Neural cell (in vitro differentiated cells): Measurements from ENCODE around the gene ATP13A3. TPM values are rescaled to one million over a fixed set of nuclear protein-coding genes. Genes with fewer than 3 reads are reported as not detected.

Experiments used
- H2AFZ ChIP-seq: fragments of 200-600, 300-800 bp; sonication (generic), shearing (Covaris generic); 2 replicates; pipeline ENCODE4 v1.6.0; 2014; ENCODE audit warnings: low read depth, mild to moderate bottlenecking, antibody characterized with exemption, low read length, moderate library complexity
- H3F3A ChIP-seq: fragments of 200-600 bp; shearing (Covaris generic); 2 replicates; pipeline ENCODE4 v1.6.1; 2016; ENCODE audit warnings: mild to moderate bottlenecking, moderate library complexity, mixed read lengths, antibody characterized with exemption, low read length; ENCODE audit not compliant: insufficient read depth, poor library complexity, severe bottlenecking
- H3K27ac ChIP-seq: fragments of 200-600, 300-800 bp; sonication (generic), shearing (Covaris generic); 2 replicates; pipeline ENCODE4 v1.5.1; 2014; ENCODE audit warnings: mild to moderate bottlenecking, low read length, moderate library complexity
- H3K27me3 ChIP-seq: fragments of 300-800, 200-600 bp; sonication (generic), shearing (Covaris generic); 2 replicates; pipeline ENCODE4 v1.6.0; 2014; ENCODE audit warnings: mild to moderate bottlenecking, low read depth, low read length, moderate library complexity; ENCODE audit not compliant: insufficient read depth
- H3K36me3 ChIP-seq: fragments of 300-800, 200-600 bp; sonication (generic), shearing (Covaris generic); 2 replicates; pipeline ENCODE4 v1.5.1; 2014; ENCODE audit warnings: mild to moderate bottlenecking, antibody characterized with exemption, low read length, moderate library complexity; ENCODE audit not compliant: insufficient read depth
- H3K4me2 ChIP-seq: fragments of 300-800, 200-600 bp; sonication (generic), shearing (Covaris generic); 2 replicates; pipeline ENCODE4 v1.6.0; 2014; ENCODE audit warnings: mild to moderate bottlenecking, low read length
- H3K4me3 ChIP-seq: fragments of 300-800, 200-600 bp; sonication (generic), shearing (Covaris generic); 2 replicates; pipeline ENCODE4 v1.5.1; 2014; ENCODE audit warnings: mild to moderate bottlenecking, low read length, moderate library complexity
- H3K79me2 ChIP-seq: fragments of 200-600 bp; shearing (Covaris generic); replicated peaks from 2 replicates; pipeline ENCODE4 v1.6.0; 2014; ENCODE audit warnings: mild to moderate bottlenecking, low read length, moderate library complexity; ENCODE audit not compliant: insufficient read depth
- H3K9ac ChIP-seq: fragments of 300-800, 200-600 bp; sonication (generic), shearing (Covaris generic); 2 replicates; pipeline ENCODE4 v1.6.1; 2016; ENCODE audit warnings: mild to moderate bottlenecking, low read length, mixed read lengths
- H3K9me2 ChIP-seq: fragments of 200-600 bp; shearing (Covaris generic); 2 replicates; pipeline ENCODE4 v1.6.1; 2016; ENCODE audit warnings: mild to moderate bottlenecking, low read length, mixed read lengths; ENCODE audit not compliant: insufficient read depth
- H3K9me3 ChIP-seq: fragments of 200-600, 300-800 bp; sonication (generic), shearing (Covaris generic); 2 replicates; pipeline ENCODE4 v1.6.1; 2016; ENCODE audit warnings: mild to moderate bottlenecking, mixed run types, low read length, moderate library complexity, mixed read lengths
- H4K20me1 ChIP-seq: fragments of 200-600 bp; shearing (Covaris generic); 2 replicates; pipeline ENCODE4 v1.6.1; 2016; ENCODE audit warnings: mild to moderate bottlenecking, mixed run types; ENCODE audit not compliant: insufficient read depth
- EP300 ChIP-seq: fragments of 450-650 bp; conservative IDR thresholded peaks from 2 replicates; pipeline ENCODE4 v1.6.1; 2014; ENCODE audit warnings: antibody characterized with exemption, mild to moderate bottlenecking, moderate library complexity; ENCODE audit not compliant: poor library complexity, severe bottlenecking
- EZH2 ChIP-seq: fragments of 200-600, 300-800 bp; shearing (Covaris generic), sonication (generic); IDR thresholded peaks from 2 replicates; pipeline ENCODE4 v1.6.1; 2014; ENCODE audit warnings: antibody characterized with exemption, low read length, borderline replicate concordance, mild to moderate bottlenecking; ENCODE audit not compliant: insufficient read depth, poor library complexity, severe bottlenecking
- MXI1 ChIP-seq: fragments of 450-650 bp; conservative IDR thresholded peaks from 2 replicates; pipeline ENCODE4 v1.6.1; 2014; ENCODE audit warnings: antibody characterized with exemption, mild to moderate bottlenecking; ENCODE audit not compliant: poor library complexity, severe bottlenecking
- POLR2AphosphoS5 ChIP-seq: IDR thresholded peaks from 2 replicates; pipeline ENCODE4 v1.6.1; 2012
- RAD21 ChIP-seq: fragments of 450-650 bp; conservative IDR thresholded peaks from 2 replicates; pipeline ENCODE4 v1.6.1; 2014; ENCODE audit warnings: antibody characterized with exemption, mild to moderate bottlenecking, moderate library complexity
- SMC3 ChIP-seq: fragments of 450-650 bp; conservative IDR thresholded peaks from 2 replicates; pipeline ENCODE4 v1.6.1; 2014; ENCODE audit warnings: antibody characterized with exemption, mild to moderate bottlenecking, moderate library complexity; ENCODE audit not compliant: poor library complexity
- TAF1 ChIP-seq: IDR thresholded peaks from 2 replicates; pipeline ENCODE4 v1.6.1; 2012; ENCODE audit warnings: low read depth
- polyA plus RNA-seq: library from polyadenylated mRNA; depleted of rRNA; stranded (reverse); fragments of >200 nt; gene quantifications from 2 replicates; pipeline ENCODE4 v1.2.3, GENCODE V29; 2014
- TF ChIP-seq, protein P1 (sequence below): fragments of 450-650 bp; IDR thresholded peaks from 2 replicates; pipeline ENCODE4 v1.5.1; 2014; ENCODE audit warnings: antibody characterized with exemption, mild to moderate bottlenecking, moderate library complexity; ENCODE audit not compliant: poor library complexity, severe bottlenecking
- TF ChIP-seq, protein P2 (sequence below): IDR thresholded peaks from 2 replicates; pipeline ENCODE4 v1.6.1; 2012; ENCODE audit warnings: borderline replicate concordance

The ATP13A3 gene
- polyA plus RNA-seq, 1 donor from 2014 or later = 64.7 TPM

DNA sequence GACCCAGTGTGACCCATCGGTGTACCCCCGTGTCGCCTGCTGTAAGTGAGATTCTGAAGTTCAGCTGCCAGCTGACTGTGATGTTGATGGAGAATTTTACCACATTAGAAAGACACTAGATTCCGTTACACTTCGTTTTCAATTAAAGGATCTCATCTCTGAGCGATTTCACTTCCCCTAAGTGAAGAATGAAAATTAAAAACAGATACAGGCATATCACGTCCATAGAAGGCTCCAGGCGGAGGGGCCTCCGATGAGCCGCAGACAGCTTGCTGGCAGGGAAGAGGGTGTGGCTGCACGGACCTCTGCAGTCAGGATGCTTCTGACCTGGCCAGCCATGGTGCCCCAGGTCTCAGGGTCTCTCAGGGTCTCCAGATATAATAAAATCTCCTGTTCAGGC lies 129.1 kb downstream of the ATP13A3 start:
- no peak overlapping the region for H3K4me2 ChIP-seq
- no peaks in the 10 kb centered on the region for H3K27me3 ChIP-seq
- no peak overlapping the region for H3K9ac ChIP-seq
- no peak overlapping the region for H3K27ac ChIP-seq
- H3K36me3 ChIP-seq = no peaks in the 10 kb centered on the region
- no peak overlapping the region for H3K4me3 ChIP-seq
- TF ChIP-seq RAD21 (no peak), MXI1 (no peak), EZH2 (no peak), EP300 (no peak), POLR2AphosphoS5 (no peak)
- TF ChIP-seq, protein P1, sequence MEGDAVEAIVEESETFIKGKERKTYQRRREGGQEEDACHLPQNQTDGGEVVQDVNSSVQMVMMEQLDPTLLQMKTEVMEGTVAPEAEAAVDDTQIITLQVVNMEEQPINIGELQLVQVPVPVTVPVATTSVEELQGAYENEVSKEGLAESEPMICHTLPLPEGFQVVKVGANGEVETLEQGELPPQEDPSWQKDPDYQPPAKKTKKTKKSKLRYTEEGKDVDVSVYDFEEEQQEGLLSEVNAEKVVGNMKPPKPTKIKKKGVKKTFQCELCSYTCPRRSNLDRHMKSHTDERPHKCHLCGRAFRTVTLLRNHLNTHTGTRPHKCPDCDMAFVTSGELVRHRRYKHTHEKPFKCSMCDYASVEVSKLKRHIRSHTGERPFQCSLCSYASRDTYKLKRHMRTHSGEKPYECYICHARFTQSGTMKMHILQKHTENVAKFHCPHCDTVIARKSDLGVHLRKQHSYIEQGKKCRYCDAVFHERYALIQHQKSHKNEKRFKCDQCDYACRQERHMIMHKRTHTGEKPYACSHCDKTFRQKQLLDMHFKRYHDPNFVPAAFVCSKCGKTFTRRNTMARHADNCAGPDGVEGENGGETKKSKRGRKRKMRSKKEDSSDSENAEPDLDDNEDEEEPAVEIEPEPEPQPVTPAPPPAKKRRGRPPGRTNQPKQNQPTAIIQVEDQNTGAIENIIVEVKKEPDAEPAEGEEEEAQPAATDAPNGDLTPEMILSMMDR = no peak
- TF ChIP-seq, protein P2, sequence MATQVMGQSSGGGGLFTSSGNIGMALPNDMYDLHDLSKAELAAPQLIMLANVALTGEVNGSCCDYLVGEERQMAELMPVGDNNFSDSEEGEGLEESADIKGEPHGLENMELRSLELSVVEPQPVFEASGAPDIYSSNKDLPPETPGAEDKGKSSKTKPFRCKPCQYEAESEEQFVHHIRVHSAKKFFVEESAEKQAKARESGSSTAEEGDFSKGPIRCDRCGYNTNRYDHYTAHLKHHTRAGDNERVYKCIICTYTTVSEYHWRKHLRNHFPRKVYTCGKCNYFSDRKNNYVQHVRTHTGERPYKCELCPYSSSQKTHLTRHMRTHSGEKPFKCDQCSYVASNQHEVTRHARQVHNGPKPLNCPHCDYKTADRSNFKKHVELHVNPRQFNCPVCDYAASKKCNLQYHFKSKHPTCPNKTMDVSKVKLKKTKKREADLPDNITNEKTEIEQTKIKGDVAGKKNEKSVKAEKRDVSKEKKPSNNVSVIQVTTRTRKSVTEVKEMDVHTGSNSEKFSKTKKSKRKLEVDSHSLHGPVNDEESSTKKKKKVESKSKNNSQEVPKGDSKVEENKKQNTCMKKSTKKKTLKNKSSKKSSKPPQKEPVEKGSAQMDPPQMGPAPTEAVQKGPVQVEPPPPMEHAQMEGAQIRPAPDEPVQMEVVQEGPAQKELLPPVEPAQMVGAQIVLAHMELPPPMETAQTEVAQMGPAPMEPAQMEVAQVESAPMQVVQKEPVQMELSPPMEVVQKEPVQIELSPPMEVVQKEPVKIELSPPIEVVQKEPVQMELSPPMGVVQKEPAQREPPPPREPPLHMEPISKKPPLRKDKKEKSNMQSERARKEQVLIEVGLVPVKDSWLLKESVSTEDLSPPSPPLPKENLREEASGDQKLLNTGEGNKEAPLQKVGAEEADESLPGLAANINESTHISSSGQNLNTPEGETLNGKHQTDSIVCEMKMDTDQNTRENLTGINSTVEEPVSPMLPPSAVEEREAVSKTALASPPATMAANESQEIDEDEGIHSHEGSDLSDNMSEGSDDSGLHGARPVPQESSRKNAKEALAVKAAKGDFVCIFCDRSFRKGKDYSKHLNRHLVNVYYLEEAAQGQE = no peak
- no peaks in the 10 kb centered on the region for H3K9me3 ChIP-seq
- no peaks in the 10 kb centered on the region for H4K20me1 ChIP-seq
- H3K9me2 ChIP-seq = no peaks in the 10 kb centered on the region
- H3K79me2 ChIP-seq = no peaks in the 10 kb centered on the region
- H3F3A ChIP-seq = no peaks in the 10 kb centered on the region
- H2AFZ ChIP-seq = no peak overlapping the region

DNA sequence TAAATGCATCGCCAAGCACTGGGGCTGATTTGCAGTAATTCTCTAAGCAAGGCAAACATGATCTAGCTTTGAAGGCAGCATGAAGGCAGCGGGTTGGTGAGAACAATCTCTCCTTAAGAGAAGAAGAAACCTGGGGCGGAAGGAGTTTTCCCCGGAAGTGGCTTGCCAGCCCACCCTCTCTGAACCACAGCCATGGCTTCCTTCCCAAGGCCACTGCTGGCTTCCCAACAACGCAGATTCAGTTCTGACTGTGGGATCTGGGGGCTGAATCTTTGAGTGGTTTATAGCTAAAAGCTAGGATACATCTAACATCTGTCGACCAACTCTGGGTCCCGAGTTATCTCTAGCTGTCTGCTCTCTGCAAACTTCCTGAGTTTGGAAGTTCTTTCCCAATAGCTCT lies 131.4 kb downstream of the ATP13A3 start:
- H3K9ac ChIP-seq = no peak overlapping the region
- H3K79me2 ChIP-seq = no peaks in the 10 kb centered on the region
- H3K4me2 ChIP-seq = no peak overlapping the region
- no peaks in the 10 kb centered on the region for H3F3A ChIP-seq
- TF ChIP-seq SMC3 = no peak
- no peak for TF ChIP-seq EZH2
- no peak for TF ChIP-seq POLR2AphosphoS5
- TF ChIP-seq, protein P1 = no peak
- TF ChIP-seq MXI1 = no peak
- no peak for TF ChIP-seq RAD21
- no peak for TF ChIP-seq TAF1
- TF ChIP-seq EP300 = no peak
- TF ChIP-seq, protein P2 = no peak
- H3K36me3 ChIP-seq = no peaks in the 10 kb centered on the region
- no peaks in the 10 kb centered on the region for H3K27me3 ChIP-seq
- H3K9me2 ChIP-seq = no peaks in the 10 kb centered on the region
- no peaks in the 10 kb centered on the region for H4K20me1 ChIP-seq
- H3K27ac ChIP-seq = no peak overlapping the region
- H3K4me3 ChIP-seq = no peak overlapping the region
- H2AFZ ChIP-seq = no peak overlapping the region
- no peaks in the 10 kb centered on the region for H3K9me3 ChIP-seq
